SJSA1 (cell line): ENCODE results near the gene RP9. TPM values are rescaled to one million over a fixed set of nuclear protein-coding genes. Genes with fewer than 3 reads are reported as not detected.

ENCODE experiments used
- DNase-seq, 2 experiments: peaks; one replicate each; pipeline ENCODE4 v3.0.0-alpha.2; 2015 to 2020; ENCODE audit warnings: low spot score in 2 of 2, low read depth in 1 of 2
- H3K27ac ChIP-seq: fragments of 250-450 bp; sonication (Bioruptor Pico); 2 replicates; pipeline ENCODE4 v1.5.1; 2020; ENCODE audit warnings: mild to moderate bottlenecking, moderate library complexity
- H3K27me3 ChIP-seq: fragments of 250-450 bp; sonication (Bioruptor Pico); replicated peaks from 2 replicates; pipeline ENCODE4 v1.5.1; 2020; ENCODE audit warnings: mild to moderate bottlenecking, moderate library complexity
- H3K36me3 ChIP-seq: fragments of 250-450 bp; sonication (Bioruptor Pico); 2 replicates; pipeline ENCODE4 v1.5.1; 2020; ENCODE audit warnings: mild to moderate bottlenecking
- H3K4me1 ChIP-seq: fragments of 250-450 bp; sonication (Bioruptor Pico); replicated peaks from 2 replicates; pipeline ENCODE4 v1.6.1; 2021; ENCODE audit warnings: mild to moderate bottlenecking
- H3K4me3 ChIP-seq: fragments of 250-450 bp; sonication (Bioruptor Pico); 2 replicates; pipeline ENCODE4 v1.5.1; 2020; ENCODE audit warnings: mild to moderate bottlenecking
- H3K9me3 ChIP-seq: fragments of 250-450 bp; sonication (Bioruptor Pico); replicated peaks from 2 replicates; pipeline ENCODE4 v1.5.1; 2020; ENCODE audit warnings: mild to moderate bottlenecking
- total RNA-seq: library from RNA; depleted of rRNA; stranded (reverse); fragments of >200 nt; shearing (Covaris generic); gene quantifications from 2 replicates; pipeline ENCODE4 v1.2.3, GENCODE V29; 2014

RP9 gene
- total RNA-seq, 1 experiment from 2014 or later: 16.0 TPM

GRCh38 chr7:33091641-33092191, 17.5 kb downstream of the RP9 start:
- DNase-seq: no peak
- H3K9me3 ChIP-seq: no peaks in the 10 kb centered on the region
- no peak overlapping the region for H3K4me3 ChIP-seq
- H3K4me1 ChIP-seq: peaks cover 13% of the 10 kb centered on the region
- H3K36me3 ChIP-seq: peaks cover 32% of the 10 kb centered on the region
- H3K27ac ChIP-seq: peak overlapping the region; percentile 63
- no peaks in the 10 kb centered on the region for H3K27me3 ChIP-seq

GRCh38 chr7:33091111-33091531, 18.1 kb downstream of the RP9 start:
- Histone ChIP-seq H3K27ac (peak overlapping the region; percentile 63), H3K4me1 (peaks cover 13% of the 10 kb centered on the region)
- DNase-seq: peak in 1 of 2 experiments; percentile 41

GRCh38 chr7:33089142-33089541, 20.1 kb downstream of the RP9 start:
- Histone ChIP-seq H3K36me3 (peaks cover 10% of the 10 kb centered on the region), H3K4me1 (peaks cover 13% of the 10 kb centered on the region), H3K27ac (no peak overlapping the region), H3K4me3 (no peak overlapping the region), H3K9me3 (no peaks in the 10 kb centered on the region), H3K27me3 (no peaks in the 10 kb centered on the region)
- DNase-seq: no peak

More at GRCh38 chr7:33091111-33091531, 18.1 kb downstream of the RP9 start:
- H3K4me3 ChIP-seq: no peak overlapping the region
- no peaks in the 10 kb centered on the region for H3K27me3 ChIP-seq
- H3K36me3 ChIP-seq: peaks cover 26% of the 10 kb centered on the region
- no peaks in the 10 kb centered on the region for H3K9me3 ChIP-seq

GRCh38 chr7:33087858-33088257, 21.3 kb downstream of the RP9 start:
- no peaks in the 10 kb centered on the region for H3K9me3 ChIP-seq
- H3K27me3 ChIP-seq: no peaks in the 10 kb centered on the region
- no peak for DNase-seq
- no peak overlapping the region for H3K4me3 ChIP-seq
- H3K36me3 ChIP-seq: no peaks in the 10 kb centered on the region
- H3K27ac ChIP-seq: no peak overlapping the region
- H3K4me1 ChIP-seq: peaks cover 13% of the 10 kb centered on the region

GRCh38 chr7:33087356-33087755, 21.8 kb downstream of the RP9 start:
- Histone ChIP-seq H3K27ac (no peak overlapping the region), H3K36me3 (no peaks in the 10 kb centered on the region), H3K4me1 (peaks cover 13% of the 10 kb centered on the region), H3K9me3 (no peaks in the 10 kb centered on the region), H3K27me3 (no peaks in the 10 kb centered on the region), H3K4me3 (no peak overlapping the region)
- DNase-seq: no peak

GRCh38 chr7:33079763-33080690, 29.2 kb downstream of the RP9 start:
- Histone ChIP-seq H3K36me3 (no peaks in the 10 kb centered on the region), H3K27ac (no peak overlapping the region), H3K27me3 (no peaks in the 10 kb centered on the region), H3K9me3 (no peaks in the 10 kb centered on the region), H3K4me1 (no peaks in the 10 kb centered on the region), H3K4me3 (no peak overlapping the region)
- no peak for DNase-seq

GRCh38 chr7:33079096-33079495, 30.1 kb downstream of the RP9 start:
- Histone ChIP-seq H3K4me3 (no peak overlapping the region), H3K4me1 (no peaks in the 10 kb centered on the region), H3K36me3 (no peaks in the 10 kb centered on the region), H3K27ac (no peak overlapping the region), H3K9me3 (no peaks in the 10 kb centered on the region), H3K27me3 (no peaks in the 10 kb centered on the region)
- DNase-seq: no peak

- H3K27me3 ChIP-seq: no peaks in the 10 kb centered on the region
- no peaks in the 10 kb centered on the region for H3K9me3 ChIP-seq
- no peak overlapping the region for H3K4me3 ChIP-seq
- H3K4me1 ChIP-seq: peaks cover 14% of the 10 kb centered on the region
- no peak overlapping the region for H3K27ac ChIP-seq
- no peak for DNase-seq
- H3K36me3 ChIP-seq: no peaks in the 10 kb centered on the region
These were observed 32.5 kb downstream of the RP9 start for GRCh38 chr7:33076737-33077136.

GRCh38 chr7:33075818-33076518, 33.2 kb downstream of the RP9 start:
- no peak for DNase-seq
- H3K9me3 ChIP-seq: no peaks in the 10 kb centered on the region

GRCh38 chr7:33073243-33073642, 36.0 kb downstream of the RP9 start:
- peaks cover 5% of the 10 kb centered on the region; the same call in 1 of the 2 replicates for H3K9me3 ChIP-seq
- H3K27ac ChIP-seq: no peak overlapping the region
- H3K4me1 ChIP-seq: peaks cover 18% of the 10 kb centered on the region
- no peaks in the 10 kb centered on the region for H3K27me3 ChIP-seq
- no peaks in the 10 kb centered on the region for H3K36me3 ChIP-seq
- DNase-seq: no peak
- H3K4me3 ChIP-seq: no peak overlapping the region

More at GRCh38 chr7:33075818-33076518, 33.2 kb downstream of the RP9 start:
- no peak overlapping the region for H3K4me3 ChIP-seq
- H3K27me3 ChIP-seq: no peaks in the 10 kb centered on the region
- peaks cover 18% of the 10 kb centered on the region for H3K4me1 ChIP-seq
- no peak overlapping the region for H3K27ac ChIP-seq
- no peaks in the 10 kb centered on the region for H3K36me3 ChIP-seq

GRCh38 chr7:33072471-33072870, 36.7 kb downstream of the RP9 start:
- Histone ChIP-seq H3K4me3 (no peak overlapping the region), H3K27me3 (no peaks in the 10 kb centered on the region), H3K9me3 (peaks cover 5% of the 10 kb centered on the region; the same call in 1 of the 2 replicates), H3K4me1 (peaks cover 18% of the 10 kb centered on the region), H3K36me3 (no peaks in the 10 kb centered on the region), H3K27ac (peak overlapping the region; percentile 46)
- DNase-seq: peak in 1 of 2 experiments; percentile 35

- no peaks in the 10 kb centered on the region for H3K27me3 ChIP-seq
- no peaks in the 10 kb centered on the region for H3K36me3 ChIP-seq
- DNase-seq: no peak
- H3K4me1 ChIP-seq: peaks cover 18% of the 10 kb centered on the region
- no peak overlapping the region for H3K4me3 ChIP-seq
- H3K27ac ChIP-seq: no peak overlapping the region
- H3K9me3 ChIP-seq: peaks cover 7% of the 10 kb centered on the region; the same call in 1 of the 2 replicates
These were observed 38.4 kb downstream of the RP9 start for GRCh38 chr7:33070831-33071230.

- H3K27me3 ChIP-seq: no peaks in the 10 kb centered on the region
- H3K4me1 ChIP-seq: peaks cover 18% of the 10 kb centered on the region
- DNase-seq: no peak
- H3K36me3 ChIP-seq: no peaks in the 10 kb centered on the region
- H3K27ac ChIP-seq: no peak overlapping the region
- H3K9me3 ChIP-seq: peaks cover 8% of the 10 kb centered on the region; the same call in 1 of the 2 replicates
- H3K4me3 ChIP-seq: no peak overlapping the region
These were observed 38.9 kb downstream of the RP9 start for GRCh38 chr7:33070277-33070676.
